Ascending aorta (tissue), 2 donors: ENCODE measurements around the gene ADGRE1. TPM values are rescaled to one million over a fixed set of nuclear protein-coding genes. Genes with fewer than 3 reads are reported as not detected.

Source experiments
- DNase-seq, 2 donors: peaks; one replicate each; pipeline ENCODE4 v3.0.0-alpha.2; 2019; ENCODE audit warnings: low spot score in 2 of 2
- H3K27ac ChIP-seq, 2 donors: fragments of 200-600 bp; sonication (generic); one replicate each; pipeline ENCODE4 v1.5.1; 2016 to 2017; ENCODE audit warnings: mild to moderate bottlenecking in 1 of 2
- H3K27me3 ChIP-seq: fragments of 200-600 bp; sonication (generic); one replicate; pipeline ENCODE4 v1.5.1; 2017
- H3K36me3 ChIP-seq, 2 donors: fragments of 200-600 bp; sonication (generic); one replicate each; pipeline ENCODE4 v1.5.1; 2016
- H3K4me1 ChIP-seq, 2 donors: fragments of 200-600 bp; sonication (generic); one replicate each; pipeline ENCODE4 v1.5.1; 2016 to 2017; ENCODE audit warnings: mild to moderate bottlenecking in 1 of 2
- H3K4me3 ChIP-seq, 2 donors: fragments of 200-600 bp; sonication (generic); one replicate each; pipeline ENCODE4 v1.5.1; 2016 to 2017; ENCODE audit warnings: mild to moderate bottlenecking in 1 of 2
- H3K9me3 ChIP-seq, 2 donors: fragments of 200-600 bp; sonication (generic); one replicate each; pipeline ENCODE4 v1.5.1; 2016
- intact Hi-C: fragments of 100-400 bp; cut with DNase I; formaldehyde crosslinking; loops from one replicate; pipeline ENCODE4 v1.15.1; 2023
- total RNA-seq: library from RNA; depleted of rRNA; stranded (reverse); fragments of >200 nt; gene quantifications from one replicate; pipeline ENCODE4 v1.1.0, GENCODE V29; 2016
- TF ChIP-seq, protein P1 (sequence below), 3 experiments: fragments of 200-600 bp in 2 of 3; fragments of 450-650 bp in 1 of 3; sonication (generic) in 2 of 3; IDR thresholded peaks; one replicate each; pipeline ENCODE4 v1.5.1; 2016 to 2019; ENCODE audit warnings: antibody characterized with exemption in 3 of 3, mild to moderate bottlenecking in 1 of 3, moderate library complexity in 1 of 3

ADGRE1 gene
- total RNA-seq, 1 donor from 2014 or later: not detected

DNA sequence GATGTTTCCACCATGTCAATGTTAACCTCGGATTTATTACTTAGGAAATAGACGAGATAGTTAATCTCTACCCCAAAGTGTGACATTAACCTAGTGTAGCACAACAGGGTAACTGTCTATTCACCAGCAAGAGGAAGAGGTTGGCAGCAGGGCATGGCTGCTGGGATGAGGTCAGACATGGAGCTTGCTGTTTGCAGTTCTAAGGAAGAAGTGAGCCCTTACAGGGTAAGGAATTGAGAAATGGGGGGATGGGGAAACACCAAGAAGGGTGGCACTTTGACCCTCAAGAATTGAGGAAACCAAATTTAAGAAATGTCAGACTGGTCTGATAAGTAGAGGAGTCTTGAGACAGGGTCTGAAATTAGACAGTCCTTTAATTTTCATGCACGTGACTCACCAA, 71.4 kb downstream of the ADGRE1 start:
- intact Hi-C loops: no loop called here
- no peaks in the 10 kb centered on the region for H3K27me3 ChIP-seq
- H3K4me3 ChIP-seq: no peak overlapping the region
- TF ChIP-seq, protein P1, sequence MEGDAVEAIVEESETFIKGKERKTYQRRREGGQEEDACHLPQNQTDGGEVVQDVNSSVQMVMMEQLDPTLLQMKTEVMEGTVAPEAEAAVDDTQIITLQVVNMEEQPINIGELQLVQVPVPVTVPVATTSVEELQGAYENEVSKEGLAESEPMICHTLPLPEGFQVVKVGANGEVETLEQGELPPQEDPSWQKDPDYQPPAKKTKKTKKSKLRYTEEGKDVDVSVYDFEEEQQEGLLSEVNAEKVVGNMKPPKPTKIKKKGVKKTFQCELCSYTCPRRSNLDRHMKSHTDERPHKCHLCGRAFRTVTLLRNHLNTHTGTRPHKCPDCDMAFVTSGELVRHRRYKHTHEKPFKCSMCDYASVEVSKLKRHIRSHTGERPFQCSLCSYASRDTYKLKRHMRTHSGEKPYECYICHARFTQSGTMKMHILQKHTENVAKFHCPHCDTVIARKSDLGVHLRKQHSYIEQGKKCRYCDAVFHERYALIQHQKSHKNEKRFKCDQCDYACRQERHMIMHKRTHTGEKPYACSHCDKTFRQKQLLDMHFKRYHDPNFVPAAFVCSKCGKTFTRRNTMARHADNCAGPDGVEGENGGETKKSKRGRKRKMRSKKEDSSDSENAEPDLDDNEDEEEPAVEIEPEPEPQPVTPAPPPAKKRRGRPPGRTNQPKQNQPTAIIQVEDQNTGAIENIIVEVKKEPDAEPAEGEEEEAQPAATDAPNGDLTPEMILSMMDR (IDR thresholded peaks at IDR 0.05): no peak
- no peaks in the 10 kb centered on the region for H3K36me3 ChIP-seq
- DNase-seq: no peak
- no peaks in the 10 kb centered on the region for H3K9me3 ChIP-seq
- no peak overlapping the region for H3K27ac ChIP-seq
- H3K4me1 ChIP-seq: no peaks in the 10 kb centered on the region

DNA sequence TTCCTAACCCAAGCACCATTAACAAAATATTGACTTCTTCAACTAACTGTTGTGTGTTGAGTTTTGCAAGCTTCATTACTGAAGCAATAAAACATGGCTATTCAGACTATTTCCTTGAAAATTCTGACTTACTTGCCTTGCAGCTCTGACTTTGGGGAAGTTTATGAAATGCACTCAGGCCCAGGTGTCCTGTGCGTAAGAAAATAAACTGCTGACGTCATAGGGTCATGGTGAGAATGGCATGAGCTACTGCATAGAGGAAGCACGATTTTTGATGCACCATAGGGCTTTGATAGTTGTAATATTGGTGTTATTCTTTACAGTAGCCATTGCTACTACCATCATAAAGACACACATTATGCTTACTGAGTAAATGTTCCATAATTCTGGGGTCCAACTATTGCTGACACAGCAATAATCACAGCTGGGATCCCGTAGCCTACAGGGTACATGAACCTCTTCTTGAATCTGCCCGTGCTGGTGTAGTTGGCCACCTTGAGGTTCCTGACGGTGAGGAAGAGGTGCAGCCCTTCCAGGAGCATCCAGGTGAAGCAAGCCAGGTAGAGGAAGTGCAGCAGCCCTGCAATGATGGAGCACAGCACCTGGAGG, 76.0 kb downstream of the ADGRE1 start:
- Histone ChIP-seq H3K4me1 (no peaks in the 10 kb centered on the region), H3K4me3 (no peak overlapping the region), H3K36me3 (no peaks in the 10 kb centered on the region), H3K27me3 (no peaks in the 10 kb centered on the region), H3K9me3 (no peaks in the 10 kb centered on the region), H3K27ac (no peak overlapping the region)
- DNase-seq: no peak
- intact Hi-C loops: no loop called here
- TF ChIP-seq, protein P1 (IDR thresholded peaks at IDR 0.05): no peak

DNA sequence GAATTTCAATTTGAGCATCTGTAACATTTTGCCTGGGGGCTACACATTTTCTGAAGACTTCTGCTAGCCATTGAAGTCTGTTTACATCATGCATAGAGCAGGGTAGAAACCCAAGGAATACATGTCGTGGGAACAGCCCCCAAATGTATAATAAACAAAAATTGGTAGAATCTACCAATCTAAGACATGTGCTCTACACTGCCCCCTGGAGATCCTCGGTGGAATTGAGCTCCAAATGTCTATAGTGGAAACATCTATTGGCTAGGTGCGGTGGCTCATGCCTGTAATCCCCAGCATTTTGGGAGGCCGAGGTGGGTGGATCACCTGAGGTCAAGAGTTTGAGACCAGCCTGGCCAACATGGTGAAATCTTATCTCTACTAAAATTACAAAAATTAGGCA, 76.6 kb downstream of the ADGRE1 start:
- Histone ChIP-seq H3K27me3 (no peaks in the 10 kb centered on the region), H3K9me3 (no peaks in the 10 kb centered on the region), H3K27ac (no peak overlapping the region), H3K4me1 (no peaks in the 10 kb centered on the region), H3K36me3 (no peaks in the 10 kb centered on the region), H3K4me3 (no peak overlapping the region)
- intact Hi-C loops: no loop called here
- TF ChIP-seq, protein P1 (IDR thresholded peaks at IDR 0.05): peak in 1 of 3 experiments; percentile 11
- DNase-seq: no peak

DNA sequence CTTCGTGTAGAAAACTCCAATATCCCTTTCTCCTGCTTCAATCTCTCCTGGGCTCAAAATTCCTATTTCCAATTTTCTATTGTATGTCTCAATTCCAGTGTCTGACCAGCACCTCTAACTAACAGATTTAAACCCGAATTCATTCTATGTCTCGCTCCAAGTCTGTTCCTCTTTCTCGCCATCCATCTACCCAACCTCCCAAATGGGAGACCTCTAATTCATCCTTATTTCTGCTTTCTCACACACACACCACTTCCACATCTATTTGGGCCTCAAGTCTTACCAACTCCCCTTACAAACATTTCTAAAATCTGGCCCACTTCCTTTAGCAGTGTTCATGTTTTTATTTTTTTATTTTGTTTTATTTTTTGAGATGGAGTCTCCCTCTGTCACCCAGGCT, 80.6 kb downstream of the ADGRE1 start:
- no peaks in the 10 kb centered on the region for H3K36me3 ChIP-seq
- no peak overlapping the region for H3K27ac ChIP-seq
- no peaks in the 10 kb centered on the region for H3K4me1 ChIP-seq
- intact Hi-C loops: no loop called here
- no peak for DNase-seq
- H3K9me3 ChIP-seq: no peaks in the 10 kb centered on the region
- H3K4me3 ChIP-seq: no peak overlapping the region
- no peaks in the 10 kb centered on the region for H3K27me3 ChIP-seq
- TF ChIP-seq, protein P1 (IDR thresholded peaks at IDR 0.05): no peak

DNA sequence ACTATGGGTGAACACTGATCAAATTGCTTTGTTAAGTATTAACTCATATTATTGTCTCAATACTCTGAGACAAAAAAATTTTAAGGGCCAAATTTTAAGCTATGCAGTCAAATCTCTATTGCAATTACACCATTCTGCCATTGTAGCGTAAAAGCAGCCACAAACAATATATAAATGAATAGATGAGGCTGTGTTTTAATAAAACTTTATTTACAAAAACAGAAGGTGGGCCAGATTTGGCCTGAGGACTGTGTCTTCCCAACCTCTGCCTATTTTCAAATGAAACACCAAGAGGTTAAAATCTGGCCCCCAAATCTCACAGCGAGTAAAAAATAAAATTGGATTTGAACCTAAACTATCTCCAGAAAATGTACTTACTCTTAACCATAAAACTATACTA, 82.1 kb downstream of the ADGRE1 start:
- Histone ChIP-seq H3K27me3 (no peaks in the 10 kb centered on the region), H3K27ac (no peak overlapping the region), H3K36me3 (no peaks in the 10 kb centered on the region), H3K4me3 (no peak overlapping the region), H3K9me3 (no peaks in the 10 kb centered on the region), H3K4me1 (no peaks in the 10 kb centered on the region)
- DNase-seq: no peak
- TF ChIP-seq, protein P1 (IDR thresholded peaks at IDR 0.05): no peak
- intact Hi-C loops: no loop called here

DNA sequence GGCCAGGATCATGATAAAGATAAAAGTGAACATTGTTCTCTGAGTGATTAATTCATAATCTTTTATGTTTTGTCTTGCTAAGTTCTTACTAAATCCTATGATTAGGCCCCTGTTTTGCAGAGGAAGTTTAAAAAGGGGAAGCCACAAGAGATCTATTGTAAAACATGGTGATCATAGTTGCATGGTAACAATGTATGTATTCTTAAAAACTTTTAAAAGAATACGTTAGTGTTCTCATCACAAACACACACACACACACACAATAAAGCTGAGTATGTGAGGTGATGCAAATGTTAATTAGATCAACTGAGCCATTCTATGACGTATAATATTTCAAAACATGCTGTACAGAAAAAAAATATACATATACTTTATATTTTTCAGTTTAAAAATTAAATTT, 82.6 kb downstream of the ADGRE1 start:
- intact Hi-C loops: no loop called here
- no peak overlapping the region for H3K27ac ChIP-seq
- no peak for DNase-seq
- H3K4me3 ChIP-seq: no peak overlapping the region
- H3K9me3 ChIP-seq: no peaks in the 10 kb centered on the region
- H3K27me3 ChIP-seq: no peaks in the 10 kb centered on the region
- TF ChIP-seq, protein P1 (IDR thresholded peaks at IDR 0.05): no peak
- no peaks in the 10 kb centered on the region for H3K36me3 ChIP-seq
- H3K4me1 ChIP-seq: no peaks in the 10 kb centered on the region
